Caco-2 (cell line): Measurements from ENCODE around the gene GRID1. TPM values are rescaled to one million over a fixed set of nuclear protein-coding genes. Genes with fewer than 3 reads are reported as not detected.

Experiments
- BruUV-seq: library from RNA; stranded (reverse); fragments of 400-500 nt; replicated peaks from 2 replicates; lab custom pipeline; 2021; lab: Mats Ljungman, UMichigan
- CTCF ChIA-PET: fragments of 300-600 bp; sonication (Branson Sonifier 250); formaldehyde crosslinking; loops from one replicate; lab custom pipeline; 2022; ENCODE audit warnings: antibody characterized with exemption; lab: Charles Lee
- POLR2A ChIA-PET: fragments of 300-600 bp; sonication (Branson Sonifier 250); formaldehyde crosslinking; loops from one replicate; lab custom pipeline; 2022; ENCODE audit warnings: antibody characterized with exemption; lab: Charles Lee
- DNase-seq, 2 experiments: peaks; one replicate each; pipeline versions ENCODE4 v3.0.0 to v3.0.0-alpha.2; 2020 to 2022
- H3K27me3 ChIP-seq: replicated peaks from 2 replicates; pipeline ENCODE4 v1.6.0; 2011; ENCODE audit warnings: low read length; ENCODE audit not compliant: control insufficient read depth, insufficient read depth
- H3K36me3 ChIP-seq: 2 replicates; pipeline ENCODE4 v1.5.1; 2011; ENCODE audit warnings: low read length; ENCODE audit not compliant: control insufficient read depth, insufficient read depth
- H3K4me1 ChIP-seq: fragments of 250-450 bp; sonication (Bioruptor Pico); 2 replicates; pipeline ENCODE4 v1.5.1; 2020; ENCODE audit warnings: mild to moderate bottlenecking
- H3K4me3 ChIP-seq: 2 replicates; pipeline ENCODE4 v1.5.1; 2011; ENCODE audit warnings: low read depth, mild to moderate bottlenecking, control low read depth, low read length
- H3K9me3 ChIP-seq: fragments of 250-450 bp; sonication (Bioruptor Pico); 2 replicates; pipeline ENCODE4 v1.5.1; 2020; ENCODE audit warnings: mild to moderate bottlenecking, moderate library complexity
- H3K27ac Mint-ChIP-seq: one replicate; pipeline ENCODE4 v1.8.0; 2022; ENCODE audit warnings: mixed read lengths; ENCODE audit not compliant: unreplicated experiment
- H3K27me3 Mint-ChIP-seq: one replicate; pipeline ENCODE4 v1.8.0; 2022; ENCODE audit warnings: mixed read lengths; ENCODE audit not compliant: insufficient read depth, unreplicated experiment
- H3K36me3 Mint-ChIP-seq: one replicate; pipeline ENCODE4 v1.8.0; 2022; ENCODE audit warnings: mild to moderate bottlenecking, mixed read lengths; ENCODE audit not compliant: insufficient read depth, unreplicated experiment
- H3K4me1 Mint-ChIP-seq: one replicate; pipeline ENCODE4 v1.8.0; 2022; ENCODE audit warnings: low read depth, mixed read lengths; ENCODE audit not compliant: unreplicated experiment
- H3K4me3 Mint-ChIP-seq: one replicate; pipeline ENCODE4 v1.8.0; 2022; ENCODE audit warnings: mild to moderate bottlenecking, moderate library complexity, mixed read lengths; ENCODE audit not compliant: unreplicated experiment
- H3K9me3 Mint-ChIP-seq: one replicate; pipeline ENCODE4 v1.8.0; 2022; ENCODE audit warnings: mixed read lengths; ENCODE audit not compliant: unreplicated experiment
- intact Hi-C: fragments of 100-400 bp; cut with micrococcal nuclease; formaldehyde crosslinking; loops from one replicate; pipeline ENCODE4 v1.10.0; 2022; ENCODE audit not compliant: unreplicated experiment
- total RNA-seq: library from RNA; stranded (reverse); gene quantifications from 2 replicates; pipeline ENCODE4 v1.2.3, GENCODE V29; 2022
- TF ChIP-seq, protein P1 (sequence below), 2 experiments: fragments of 200-600 bp in 1 of 2; IDR thresholded peaks; 1 replicate in 1 of 2; 2 replicates in 1 of 2; pipeline versions ENCODE4 v1.5.1 to v1.8.0; 2011 to 2022; ENCODE audit warnings: antibody characterized with exemption in 1 of 2, control low read depth in 1 of 2, inconsistent platforms in 1 of 2, low read depth in 1 of 2, low read length in 1 of 2, mild to moderate bottlenecking in 1 of 2, moderate library complexity in 1 of 2; ENCODE audit not compliant: insufficient read depth in 1 of 2, severe bottlenecking in 1 of 2, unreplicated experiment in 1 of 2

GRID1 gene
- total RNA-seq, 1 experiment from 2014 or later: 8.0 TPM

DNA sequence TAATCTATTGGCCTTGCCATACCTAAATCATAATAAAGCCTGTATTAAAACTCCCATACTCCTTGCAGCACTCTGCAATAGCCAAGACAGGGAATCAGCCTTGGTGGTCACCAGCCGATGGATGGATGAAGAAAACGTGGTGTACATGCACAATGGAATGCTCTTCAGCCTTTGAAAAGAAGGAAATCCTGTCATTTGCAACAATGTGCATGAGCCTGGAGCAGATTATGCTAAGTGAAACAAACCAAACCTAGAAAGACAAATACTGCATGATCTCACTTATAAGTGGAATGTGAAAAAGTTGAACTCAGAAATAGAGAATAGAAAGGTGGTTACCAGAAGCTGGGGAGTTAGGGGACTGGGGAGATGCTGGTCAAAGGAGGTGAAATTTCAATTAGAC is 218.5 kb downstream of the GRID1 start:
- H3K27ac Mint-ChIP-seq: no peak overlapping the region

DNA sequence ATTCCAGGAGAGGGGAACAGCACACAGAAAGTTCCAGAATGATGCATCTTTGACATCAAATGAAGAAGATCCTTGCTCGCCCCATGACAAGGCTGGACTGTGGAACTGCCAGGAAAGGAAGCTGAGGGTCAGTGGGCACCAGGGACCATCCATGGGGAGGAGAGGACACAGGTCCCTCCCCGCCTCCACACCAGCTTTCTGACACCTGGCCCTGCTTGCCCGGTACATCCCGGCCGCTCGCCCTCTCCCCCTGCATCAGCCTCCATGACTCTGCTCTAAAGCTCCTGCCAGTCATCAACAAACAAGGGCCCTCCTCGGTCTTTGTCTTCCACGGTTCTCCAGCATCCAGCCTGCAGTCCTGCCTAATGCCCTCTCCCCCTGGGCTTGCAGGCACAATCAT is 222.3 kb downstream of the GRID1 start:
- Mint-ChIP-seq H3K4me1 (no peaks in the 10 kb centered on the region), H3K27me3 (peaks cover 9% of the 10 kb centered on the region), H3K36me3 (no peaks in the 10 kb centered on the region), H3K27ac (no peak overlapping the region), H3K4me3 (no peak overlapping the region), H3K9me3 (no peaks in the 10 kb centered on the region)
- no peaks in the 10 kb centered on the region for H3K4me1 ChIP-seq
- ChIA-PET CTCF (no interaction called here), POLR2A (no interaction called here)
- no peak for DNase-seq
- no peaks in the 10 kb centered on the region for H3K36me3 ChIP-seq
- H3K27me3 ChIP-seq: no peaks in the 10 kb centered on the region; the same call in 1 of the 2 replicates
- no peaks in the 10 kb centered on the region for H3K9me3 ChIP-seq
- TF ChIP-seq, protein P1, sequence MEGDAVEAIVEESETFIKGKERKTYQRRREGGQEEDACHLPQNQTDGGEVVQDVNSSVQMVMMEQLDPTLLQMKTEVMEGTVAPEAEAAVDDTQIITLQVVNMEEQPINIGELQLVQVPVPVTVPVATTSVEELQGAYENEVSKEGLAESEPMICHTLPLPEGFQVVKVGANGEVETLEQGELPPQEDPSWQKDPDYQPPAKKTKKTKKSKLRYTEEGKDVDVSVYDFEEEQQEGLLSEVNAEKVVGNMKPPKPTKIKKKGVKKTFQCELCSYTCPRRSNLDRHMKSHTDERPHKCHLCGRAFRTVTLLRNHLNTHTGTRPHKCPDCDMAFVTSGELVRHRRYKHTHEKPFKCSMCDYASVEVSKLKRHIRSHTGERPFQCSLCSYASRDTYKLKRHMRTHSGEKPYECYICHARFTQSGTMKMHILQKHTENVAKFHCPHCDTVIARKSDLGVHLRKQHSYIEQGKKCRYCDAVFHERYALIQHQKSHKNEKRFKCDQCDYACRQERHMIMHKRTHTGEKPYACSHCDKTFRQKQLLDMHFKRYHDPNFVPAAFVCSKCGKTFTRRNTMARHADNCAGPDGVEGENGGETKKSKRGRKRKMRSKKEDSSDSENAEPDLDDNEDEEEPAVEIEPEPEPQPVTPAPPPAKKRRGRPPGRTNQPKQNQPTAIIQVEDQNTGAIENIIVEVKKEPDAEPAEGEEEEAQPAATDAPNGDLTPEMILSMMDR (IDR thresholded peaks at IDR 0.05; ENCODE audit: insufficient read depth in 1 of 2, low read depth in 1 of 2, low read length in 1 of 2, severe bottlenecking in 1 of 2, unreplicated experiment in 1 of 2): no peak
- no TSS peak for BruUV-seq
- no peak overlapping the region for H3K4me3 ChIP-seq
- intact Hi-C loops: no loop called here

More for the DNA sequence above, 218.5 kb downstream of the GRID1 start:
- POLR2A ChIA-PET: no interaction called here
- Histone ChIP-seq H3K4me3 (no peak overlapping the region), H3K9me3 (no peaks in the 10 kb centered on the region), H3K27me3 (no peaks in the 10 kb centered on the region), H3K4me1 (no peaks in the 10 kb centered on the region), H3K36me3 (no peaks in the 10 kb centered on the region)
- Mint-ChIP-seq H3K9me3 (no peaks in the 10 kb centered on the region), H3K4me3 (no peak overlapping the region), H3K36me3 (no peaks in the 10 kb centered on the region), H3K27me3 (peaks cover 14% of the 10 kb centered on the region), H3K4me1 (no peaks in the 10 kb centered on the region)
- TF ChIP-seq, protein P1 (IDR thresholded peaks at IDR 0.05; ENCODE audit: insufficient read depth in 1 of 2, low read depth in 1 of 2, low read length in 1 of 2, severe bottlenecking in 1 of 2, unreplicated experiment in 1 of 2): no peak
- BruUV-seq: no TSS peak
- intact Hi-C loops: no loop called here
- no peak for DNase-seq
- CTCF ChIA-PET: no interaction called here

DNA sequence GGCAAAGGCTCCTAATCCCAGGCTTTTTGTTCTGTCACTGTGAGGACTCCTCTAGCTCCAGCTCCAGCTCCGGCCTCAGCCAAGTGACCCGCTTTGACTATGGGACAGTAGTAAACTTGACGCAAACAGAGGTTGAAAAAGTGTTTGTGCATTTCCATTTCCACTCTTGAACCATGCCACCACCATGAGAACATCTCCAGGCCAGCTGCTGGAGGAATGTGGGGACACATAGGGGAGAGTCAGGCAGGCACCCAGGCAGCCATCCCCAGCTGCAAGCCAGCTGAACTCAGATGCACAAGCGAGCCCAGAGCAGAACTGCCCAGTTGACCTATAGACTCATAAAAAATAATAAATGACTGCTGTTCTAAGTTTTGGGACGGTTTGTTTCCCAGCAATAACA is 224.7 kb downstream of the GRID1 start:
- no peaks in the 10 kb centered on the region for H3K4me1 Mint-ChIP-seq
- no peak overlapping the region for H3K4me3 Mint-ChIP-seq
- no peaks in the 10 kb centered on the region for H3K9me3 Mint-ChIP-seq
- peaks cover 8% of the 10 kb centered on the region for H3K27me3 Mint-ChIP-seq
- no peaks in the 10 kb centered on the region for H3K9me3 ChIP-seq
- intact Hi-C loops: no loop called here
- H3K4me3 ChIP-seq: no peak overlapping the region
- no peaks in the 10 kb centered on the region for H3K36me3 Mint-ChIP-seq
- H3K27ac Mint-ChIP-seq: no peak overlapping the region
- H3K36me3 ChIP-seq: no peaks in the 10 kb centered on the region
- ChIA-PET CTCF (no interaction called here), POLR2A (no interaction called here)
- TF ChIP-seq, protein P1 (IDR thresholded peaks at IDR 0.05; ENCODE audit: insufficient read depth in 1 of 2, low read depth in 1 of 2, low read length in 1 of 2, severe bottlenecking in 1 of 2, unreplicated experiment in 1 of 2): no peak
- no peaks in the 10 kb centered on the region for H3K4me1 ChIP-seq
- no TSS peak for BruUV-seq
- H3K27me3 ChIP-seq: no peaks in the 10 kb centered on the region; the same call in 1 of the 2 replicates
- no peak for DNase-seq
